Measurements from ENCODE around the gene CC2D2B. TPM values are rescaled to one million over a fixed set of nuclear protein-coding genes. Genes with fewer than 3 reads are reported as not detected.

The CC2D2B gene, protein sequence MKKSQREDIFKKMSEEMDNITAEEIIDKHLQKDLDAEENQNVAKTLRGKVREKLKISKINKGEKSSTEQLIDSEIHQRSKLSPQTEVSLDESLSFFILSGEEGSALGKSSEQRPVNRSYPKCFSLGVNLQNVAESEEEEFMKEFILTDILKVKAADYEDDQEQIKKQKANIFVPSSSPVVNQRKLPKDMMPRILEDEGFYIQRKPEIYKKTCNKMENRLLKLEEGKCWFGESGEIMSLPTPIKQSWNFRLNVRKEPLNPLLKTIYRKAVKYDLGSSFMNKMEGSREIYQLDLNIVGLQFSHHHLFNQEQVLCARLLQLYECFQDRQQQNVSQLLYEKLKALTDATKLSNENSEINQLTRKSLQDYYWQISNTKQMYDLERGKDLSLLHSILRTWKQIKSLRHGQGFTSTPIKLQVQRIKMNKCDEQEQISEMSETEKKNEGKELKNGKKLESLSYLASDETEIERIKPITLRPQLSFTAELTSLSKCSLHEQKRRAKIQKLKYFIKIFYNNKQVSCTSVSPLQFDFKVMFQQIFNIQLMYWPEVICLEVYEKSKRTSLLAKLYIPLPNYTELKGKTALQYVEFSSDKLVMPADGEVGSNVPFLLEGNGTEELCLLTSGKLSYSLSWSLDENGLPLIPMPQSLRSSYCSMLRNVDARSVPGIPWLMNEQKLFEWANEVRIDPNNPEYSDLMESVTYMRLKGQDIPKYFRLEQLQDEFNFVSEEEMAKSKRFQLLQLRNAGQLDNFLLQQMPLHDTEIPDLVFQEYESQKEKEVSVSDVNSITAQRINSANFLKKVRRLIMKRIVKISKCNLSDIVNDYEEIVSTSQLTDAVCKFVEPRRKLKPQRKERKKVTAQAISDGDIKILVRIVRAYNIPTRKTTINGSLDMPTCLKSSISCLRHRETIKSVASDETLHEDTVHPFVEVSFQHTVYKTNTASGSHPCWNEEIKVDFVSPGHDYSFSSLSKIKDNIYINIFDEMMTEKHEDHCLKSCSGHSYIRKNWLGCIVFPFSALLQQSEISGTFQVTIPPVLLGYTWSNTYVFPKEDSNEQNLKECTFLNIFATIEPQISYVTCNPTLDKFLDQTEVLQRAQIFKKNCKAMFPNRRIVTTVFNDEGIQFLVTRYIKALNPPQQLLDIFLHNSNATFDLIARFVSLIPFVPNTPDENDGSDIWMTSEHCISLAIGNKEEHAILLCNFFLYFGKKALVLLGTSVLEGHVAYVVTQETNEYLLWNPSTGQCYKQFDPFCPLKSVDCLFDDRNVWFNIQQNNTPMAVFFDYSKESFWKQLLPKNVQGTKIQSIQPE (N-terminal part only)
- 0.32 TPM in 1 of 2 replicates, not detected in the other for total RNA-seq

DNA sequence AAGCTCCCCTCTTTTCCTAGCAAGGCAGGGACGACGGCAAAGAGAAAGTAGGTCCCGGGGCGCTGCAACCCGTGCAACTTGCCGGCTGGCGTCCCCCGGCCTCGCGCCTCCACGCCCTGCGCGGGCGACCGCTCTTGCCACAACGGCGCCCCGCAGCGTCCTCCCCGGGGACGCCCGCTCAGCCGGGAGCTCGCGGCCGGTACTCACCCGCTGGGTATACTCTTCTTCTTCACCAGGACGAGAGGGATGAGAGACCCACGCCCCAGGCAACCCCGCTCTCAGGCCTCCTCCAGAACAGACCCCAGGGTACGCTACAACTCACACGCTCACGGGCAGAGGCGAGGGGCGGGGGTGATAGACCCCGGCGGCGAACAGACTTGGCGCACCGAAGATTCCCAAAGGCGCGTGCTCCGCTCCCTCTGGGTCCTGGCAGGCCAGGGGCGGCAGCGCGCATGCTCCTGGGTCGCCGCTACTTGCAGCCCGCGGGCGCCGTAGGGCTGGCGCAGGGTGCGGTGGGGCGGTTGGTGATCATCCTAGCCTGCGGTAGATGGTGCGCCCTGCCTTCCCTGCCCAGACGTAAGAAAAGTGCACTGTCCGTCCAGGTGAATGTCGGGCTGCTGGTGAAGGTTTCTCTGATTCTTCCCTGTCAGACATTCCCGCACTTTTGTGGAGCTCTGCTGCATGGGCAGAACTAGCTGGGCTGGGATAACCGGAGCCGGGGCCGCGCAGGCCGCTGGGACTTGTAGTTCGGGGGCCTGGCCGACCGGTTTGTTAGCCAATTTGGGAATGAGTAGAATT, at the start of gene CC2D2B:
CC2D2B (plus strand) TSS at position 520 of the 798 bp plus-strand sequence. CDS start 3,349 bp downstream, outside the sequence.

DNA sequence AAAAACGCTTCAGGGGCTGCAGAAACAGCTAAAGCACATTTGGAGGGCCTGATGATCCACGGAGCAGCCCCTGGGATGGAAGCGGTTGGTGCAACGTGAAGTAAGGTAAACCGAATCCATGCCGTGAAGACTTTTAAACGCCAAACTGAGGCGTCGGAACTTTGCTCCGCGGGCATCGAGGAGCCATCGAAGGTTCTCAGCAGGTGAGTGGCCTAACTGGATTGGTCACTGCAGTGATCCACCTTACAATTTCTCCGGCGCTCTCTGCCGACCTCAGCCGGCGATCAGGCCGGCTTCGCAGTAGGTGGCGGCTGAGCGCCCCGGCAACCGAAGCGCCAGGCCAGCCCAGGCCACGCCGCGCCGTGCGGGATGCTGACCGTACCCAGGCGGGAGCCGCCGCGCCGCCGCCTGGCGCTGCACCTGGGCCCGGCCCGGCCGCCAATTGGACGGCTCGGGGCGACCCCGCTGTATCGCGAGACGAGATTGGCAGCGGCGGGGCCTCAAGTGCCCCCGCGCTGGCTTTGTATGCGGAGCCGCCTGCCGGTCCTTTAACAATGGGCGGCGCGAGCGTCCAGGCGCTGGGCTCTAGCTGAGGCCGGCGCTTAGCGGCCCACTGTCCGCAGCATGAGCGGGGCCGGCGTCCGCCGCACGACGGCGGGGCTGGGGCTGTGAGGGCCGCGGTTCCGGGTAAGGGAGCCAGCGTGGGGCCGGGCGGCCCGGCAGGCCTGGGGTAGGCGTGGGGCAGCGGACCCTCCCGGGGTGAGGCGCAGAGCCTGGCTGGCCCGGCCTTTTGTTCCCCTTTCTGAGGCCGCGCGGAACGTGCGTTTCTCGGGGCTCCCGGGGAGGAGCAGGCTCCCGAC, 135.5 kb downstream of the CC2D2B start, which contains the start of gene CCNJ:
CCNJ (plus strand) TSS at position 551 of the 860 bp plus-strand sequence. CDS start 811 bp downstream, outside the sequence.

Other genes with a start within 250 kb of the CC2D2B start
- 23.7 and 27.5 TPM in 2 replicates for gene TCTN3, start 214.0 kb upstream of the CC2D2B start, total RNA-seq
- gene ENTPD1, start 151.8 kb upstream of the CC2D2B start, total RNA-seq, result 16.0 and 24.0 TPM in 2 replicates
- 21.4 and 24.2 TPM in 2 replicates for gene CCNJ, start 135.6 kb downstream of the CC2D2B start, total RNA-seq
- gene ZNF518A, start 222.3 kb downstream of the CC2D2B start, total RNA-seq, result 10.1 and 10.5 TPM in 2 replicates

Measured in epithelial cell of umbilical artery (primary cell).